NCI-H2171 treated with DMSO at 0.1 percent for 48 hours (cell line): Measurements from ENCODE around the gene WFIKKN2.

Experiments used
- DNase-seq: peaks from one replicate; lab custom pipeline; 2025; lab: John Stamatoyannopoulos, UW

WFIKKN2 gene

GRCh38 chr17:50808888-50809287, 26.5 kb upstream of the WFIKKN2 start:
- DNase-seq = no peak

DNA sequence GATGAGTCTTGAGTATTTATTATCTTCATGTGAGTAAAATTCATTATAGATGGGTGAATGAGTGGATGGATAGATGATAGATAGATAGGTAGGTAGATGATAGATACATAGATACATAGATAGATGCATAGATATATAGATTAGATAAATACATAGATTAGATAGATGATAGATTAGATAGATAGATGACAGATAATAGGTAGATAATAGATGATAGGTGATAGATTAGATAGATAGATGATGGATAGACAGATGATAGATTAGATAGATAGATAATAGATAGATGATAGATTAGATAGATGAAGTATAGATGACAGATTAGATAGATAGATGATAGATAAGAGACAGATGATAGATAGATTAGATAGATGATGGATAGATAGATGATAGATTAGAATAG, 21.8 kb upstream of the WFIKKN2 start:
- no peak for DNase-seq

- DNase-seq = no peak
Measured at GRCh38 chr17:50815400-50815799, 20.0 kb upstream of the WFIKKN2 start.

- no peak for DNase-seq
Measured at GRCh38 chr17:50816271-50816670, 19.1 kb upstream of the WFIKKN2 start.

- DNase-seq = no peak
Measured at GRCh38 chr17:50816771-50817751, 18.3 kb upstream of the WFIKKN2 start.

DNA sequence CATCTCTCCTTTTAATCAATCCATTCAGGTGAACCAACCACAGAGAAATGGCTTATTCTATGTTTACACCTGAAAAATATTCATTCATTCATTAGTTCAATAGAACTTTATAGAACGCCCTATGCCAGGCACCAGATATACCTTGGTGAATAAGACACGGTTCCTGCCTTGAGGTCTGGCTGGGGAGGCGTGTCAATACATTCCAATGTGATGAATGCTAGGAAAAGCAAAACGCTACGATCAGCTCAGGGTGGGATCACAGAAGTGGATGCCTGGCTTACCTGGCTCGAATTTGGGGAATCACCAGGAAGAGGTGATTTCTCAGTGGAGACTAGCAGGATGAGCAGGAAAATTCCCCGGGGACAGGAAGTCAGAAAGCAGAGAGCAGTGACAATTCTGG, 17.5 kb upstream of the WFIKKN2 start:
- DNase-seq = no peak

DNA sequence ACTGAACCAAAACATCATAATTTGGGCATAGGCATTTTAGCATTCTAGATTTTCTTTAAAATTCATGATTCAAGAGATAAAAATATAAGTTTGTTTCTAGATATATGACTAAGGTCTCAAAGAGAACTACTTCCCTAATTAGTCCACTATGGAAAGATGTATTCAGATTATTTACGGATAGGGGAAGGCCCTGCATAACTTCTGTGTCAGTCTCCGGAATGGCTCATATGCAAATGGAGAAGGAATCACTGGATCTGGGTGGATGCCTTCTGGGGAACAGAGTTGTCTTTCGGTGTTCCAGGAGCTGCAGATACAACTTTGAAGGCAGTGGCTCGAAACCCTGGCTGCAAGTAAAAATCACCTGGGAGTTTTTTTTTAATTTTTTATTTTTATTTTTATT, 17.1 kb upstream of the WFIKKN2 start:
- no peak for DNase-seq

DNA sequence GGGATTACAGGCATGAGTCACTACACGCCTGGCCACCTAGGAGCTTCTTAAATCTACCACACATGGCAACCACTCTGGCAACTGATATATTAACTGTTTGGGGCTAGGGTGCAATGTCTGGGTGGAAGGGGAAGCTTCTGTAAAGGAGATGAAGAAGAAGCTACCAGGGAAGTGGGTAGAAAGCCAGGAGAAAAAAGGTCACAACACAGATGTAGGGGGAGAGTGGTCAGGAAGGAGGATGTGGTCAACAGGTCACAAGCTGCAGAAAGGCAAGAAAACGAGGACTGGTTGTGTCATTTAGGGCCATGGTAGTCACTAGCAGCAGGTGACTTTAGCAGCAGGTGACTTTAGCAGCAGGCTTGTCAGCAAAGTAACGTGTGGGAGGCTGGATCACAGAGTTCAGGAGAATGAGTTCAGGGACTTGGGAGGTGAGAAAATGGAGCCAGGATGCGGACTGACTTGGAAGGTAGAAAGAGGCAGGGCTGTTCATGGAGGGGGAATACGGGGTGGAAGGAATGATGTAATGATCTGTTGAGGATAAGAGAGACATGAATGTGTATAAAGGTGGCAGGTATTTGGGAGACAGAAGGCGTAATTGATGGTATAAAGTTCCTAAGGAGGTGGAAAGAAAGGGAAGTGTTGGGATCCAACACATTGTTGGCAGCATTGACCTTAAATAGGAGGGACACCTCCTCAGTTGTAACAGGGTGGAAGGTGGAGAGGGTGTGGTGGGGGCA, 16.3 kb upstream of the WFIKKN2 start:
- DNase-seq = no peak

DNA sequence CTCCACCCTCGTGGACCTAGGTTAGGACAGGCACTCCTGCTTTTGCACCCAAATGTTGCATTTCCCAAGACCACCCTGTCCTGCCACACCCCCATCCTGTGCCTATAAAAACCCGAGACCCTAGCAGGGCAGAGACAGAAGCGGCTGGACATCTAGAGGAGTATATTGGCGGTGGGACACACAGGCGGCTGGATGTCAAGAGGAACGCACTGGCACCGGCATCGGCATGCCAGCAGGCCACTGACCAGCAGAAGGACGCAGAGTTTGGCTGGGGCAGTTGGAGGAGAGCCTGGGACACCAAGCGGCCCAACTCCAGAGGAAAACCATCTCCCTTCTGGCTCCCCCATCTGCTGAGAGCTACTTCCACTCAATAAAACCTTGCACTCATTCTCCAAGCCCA, 14.7 kb upstream of the WFIKKN2 start:
- DNase-seq = no peak

- DNase-seq = no peak
Measured at GRCh38 chr17:50822550-50822949, 12.8 kb upstream of the WFIKKN2 start.

DNA sequence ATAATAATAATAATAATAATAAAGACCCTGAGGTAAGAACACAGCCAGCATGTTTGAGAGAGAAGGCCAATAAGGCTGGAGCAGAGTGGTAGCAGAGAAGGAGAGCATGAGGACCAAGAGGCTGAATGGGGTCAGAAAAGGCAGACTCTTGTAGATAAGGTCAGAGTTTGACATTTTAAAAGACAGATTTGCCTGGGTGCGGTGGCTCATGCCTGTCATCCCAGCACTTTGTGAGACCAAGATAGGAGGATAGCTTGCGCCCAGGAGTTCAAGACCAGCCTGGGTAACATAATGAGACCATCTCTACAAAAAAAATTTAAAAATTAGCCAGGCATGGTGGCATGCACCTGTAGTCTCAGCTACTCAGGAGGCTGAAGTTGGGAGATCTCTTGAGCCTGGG, 11.0 kb upstream of the WFIKKN2 start:
- no peak for DNase-seq

DNA sequence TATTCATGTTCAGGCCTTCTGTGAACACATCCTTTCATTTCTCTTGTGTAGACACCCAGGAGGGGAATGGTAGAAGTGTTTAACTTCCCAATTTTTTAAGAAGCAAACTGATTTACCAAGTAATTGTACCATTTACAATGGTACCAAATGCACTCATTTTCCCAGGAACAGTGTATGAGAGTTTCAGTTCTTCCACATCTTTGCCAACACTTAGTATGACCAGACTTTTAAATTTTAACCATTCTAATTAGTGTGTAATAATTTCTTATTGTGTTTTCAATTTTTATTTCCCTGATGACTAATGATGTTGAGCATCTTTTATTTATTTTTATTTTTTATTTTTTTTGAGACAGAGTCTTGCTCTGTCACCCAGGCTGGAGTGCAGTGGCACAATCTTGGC, 10.2 kb upstream of the WFIKKN2 start:
- DNase-seq = no peak

DNA sequence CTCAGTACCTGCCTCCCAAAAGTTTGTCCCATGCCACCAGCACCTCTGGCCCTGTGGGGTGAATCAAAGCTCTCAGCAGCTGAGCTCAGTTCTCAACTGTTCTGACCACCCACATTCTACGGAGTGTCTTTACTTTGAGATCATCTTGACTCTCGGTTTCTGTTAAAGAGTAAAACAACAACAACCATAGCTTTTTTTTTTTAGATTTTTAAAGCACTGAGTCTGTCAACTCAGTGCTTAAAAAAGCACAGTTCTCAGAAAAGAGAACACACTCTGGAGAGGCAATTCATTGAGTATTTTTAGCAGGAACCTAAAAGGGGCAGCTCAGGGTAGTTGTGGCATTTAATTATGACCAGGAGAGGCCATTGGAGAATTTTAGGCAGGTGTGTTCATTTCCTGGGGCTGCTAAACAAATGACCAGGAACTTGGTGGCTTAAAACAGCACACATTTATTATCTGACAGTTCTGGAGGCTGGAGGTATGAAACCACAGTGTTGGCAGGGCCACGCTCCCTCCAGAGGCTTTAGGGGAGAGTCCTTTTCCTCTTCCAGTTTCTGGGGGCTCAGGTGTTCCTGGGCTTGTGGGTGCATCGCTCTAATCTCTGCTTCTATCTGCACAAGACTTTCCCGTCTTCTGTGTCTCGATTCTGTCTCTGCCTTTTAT, 6.7 kb upstream of the WFIKKN2 start:
- no peak for DNase-seq

DNA sequence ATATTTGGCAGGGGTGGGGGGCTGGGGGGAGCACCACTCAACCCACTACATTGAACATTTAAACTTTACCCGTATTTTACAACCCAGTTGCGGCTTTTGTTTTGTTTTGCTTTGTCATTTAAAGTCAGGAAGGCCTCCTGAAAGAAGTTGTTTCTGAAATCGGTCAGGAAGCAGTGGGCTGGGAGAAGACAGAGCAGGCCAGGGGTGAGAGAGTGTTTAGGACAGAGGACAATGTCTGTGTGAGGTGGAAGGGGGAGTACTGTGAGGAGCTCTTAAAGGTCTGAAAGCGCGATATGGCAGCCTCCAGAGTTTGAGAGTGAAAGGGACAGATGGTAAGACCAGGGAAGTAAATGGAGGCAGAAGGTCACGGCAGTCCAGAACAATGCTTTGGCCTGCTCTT, 6.1 kb upstream of the WFIKKN2 start:
- no peak for DNase-seq

DNA sequence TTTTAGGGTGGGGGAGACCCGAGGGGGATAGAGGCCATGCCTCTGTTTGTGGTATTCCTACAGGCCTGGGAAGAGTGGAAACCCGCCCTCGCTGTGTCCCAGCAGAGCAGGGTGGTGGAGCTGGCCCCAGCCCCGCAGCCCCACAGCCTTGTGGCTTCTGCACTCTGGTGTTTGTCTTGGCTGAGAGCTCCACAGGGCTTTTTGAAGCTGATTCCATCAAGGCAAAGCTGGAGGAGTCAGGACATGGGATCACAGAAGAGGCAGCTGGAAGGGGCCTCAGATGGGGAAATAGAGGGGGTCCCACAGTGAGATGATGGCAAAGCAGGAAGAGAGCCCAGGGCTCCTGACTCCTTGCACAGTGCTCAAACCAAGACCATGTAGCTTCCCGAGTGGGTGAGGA, 5.0 kb upstream of the WFIKKN2 start:
- DNase-seq = no peak

- peak; percentile 84 for DNase-seq
Measured at GRCh38 chr17:50830994-50831393, 4.4 kb upstream of the WFIKKN2 start.

DNA sequence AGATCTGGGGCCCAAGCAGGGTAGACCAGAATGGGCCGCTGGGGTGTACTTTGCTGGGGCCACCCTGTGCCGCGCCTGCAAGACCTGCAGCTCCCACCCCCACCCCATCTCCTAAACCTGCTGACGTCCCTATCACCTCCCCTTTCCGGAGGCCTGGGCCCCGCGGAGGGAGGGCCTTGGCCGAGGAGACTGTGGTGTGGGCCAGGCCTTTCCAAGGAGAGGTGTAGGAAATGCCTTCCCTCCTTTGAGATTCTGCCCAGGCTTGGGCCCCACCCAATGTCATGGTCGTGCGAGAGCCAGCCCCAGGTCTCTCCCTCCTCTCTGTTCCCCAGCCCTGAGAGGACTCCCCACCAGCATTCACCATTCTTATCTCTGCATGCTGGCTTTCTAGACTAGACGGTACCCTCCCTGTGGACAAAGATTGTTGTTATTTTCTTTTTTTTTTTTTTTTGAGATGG, 3.9 kb upstream of the WFIKKN2 start:
- no peak for DNase-seq

GRCh38 chr17:50832267-50832863, 3.0 kb upstream of the WFIKKN2 start:
- DNase-seq = no peak

GRCh38 chr17:50832864-50833381, 2.5 kb upstream of the WFIKKN2 start:
- DNase-seq = no peak

DNA sequence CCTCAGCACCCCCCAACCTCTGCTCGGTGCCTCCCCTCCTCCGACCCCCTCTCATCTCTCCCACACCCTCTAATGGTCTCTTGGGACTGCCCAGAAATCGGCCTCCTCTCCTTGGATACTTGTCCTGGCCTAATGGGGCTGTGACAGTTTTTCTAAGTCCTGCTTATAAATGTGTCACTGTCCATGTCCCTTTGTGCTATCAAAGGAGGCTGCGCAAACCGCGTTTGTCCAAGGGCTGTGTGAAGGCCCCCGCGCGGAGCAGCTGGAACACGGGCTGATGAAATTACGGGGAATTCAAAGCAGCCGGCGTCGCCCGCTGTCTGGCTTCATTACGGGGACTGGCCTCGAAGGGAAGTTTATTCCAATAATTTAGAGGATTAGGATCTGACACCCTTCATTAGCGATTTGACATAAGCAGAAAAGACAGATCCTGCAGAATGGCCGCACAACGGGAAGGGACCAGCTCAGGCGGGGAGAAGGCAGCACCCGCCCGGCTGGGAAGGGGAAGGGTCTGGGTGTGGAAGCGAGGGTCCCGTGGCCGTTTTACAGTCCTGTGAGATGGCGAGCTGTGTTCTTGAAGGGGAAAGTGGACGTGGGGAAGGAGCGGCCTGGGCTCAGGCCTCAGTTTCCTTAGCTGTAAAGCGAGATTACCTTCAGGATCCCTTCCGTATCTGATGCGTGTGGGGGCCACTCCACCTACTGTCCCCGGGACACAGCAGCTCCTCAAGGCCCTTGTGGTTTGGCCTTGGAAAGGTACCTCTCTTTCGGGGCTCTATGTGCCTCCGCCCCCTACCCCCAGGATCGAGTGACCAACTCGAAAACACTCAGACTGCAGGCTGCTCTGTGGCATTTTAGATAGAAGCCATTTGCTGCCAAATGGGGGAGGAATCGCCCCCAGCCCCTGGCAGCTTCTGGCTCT, 1.6 kb upstream of the WFIKKN2 start:
- DNase-seq = no peak
